ENCODE measurements around the gene ADPRHL1.
"Not testable (repeated sequence)": the region's sequence is repeated elsewhere in the genome, so short reads cannot be mapped to it uniquely, and the experiment has no call there.

ADPRHL1 gene

GRCh38 chr13:113455384-113455783 lies 2.1 kb upstream of the ADPRHL1 start:
- no peak for DNase-seq (ENCODE audit: low spot score)

DNA sequence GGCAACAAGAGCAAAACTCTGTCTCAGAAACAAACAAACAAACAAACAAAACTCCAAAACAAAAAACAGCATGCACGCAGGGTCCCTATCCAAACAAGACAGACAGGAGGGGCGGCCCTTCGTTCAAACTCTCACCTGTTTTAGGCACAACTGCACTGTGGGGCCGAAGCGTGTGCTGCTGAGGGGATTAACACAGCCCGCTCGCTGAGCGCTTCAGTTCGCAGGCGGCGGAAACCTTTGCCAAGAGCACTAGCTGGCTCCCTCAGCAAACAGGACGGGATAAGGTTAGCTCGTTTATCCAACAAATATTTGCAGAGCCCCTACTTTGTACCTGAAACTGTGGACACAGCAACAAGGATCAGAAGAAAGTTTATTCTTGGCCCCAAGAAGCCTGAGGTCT lies 1.6 kb upstream of the ADPRHL1 start:
- DNase-seq (ENCODE audit: low spot score), result no peak

DNA sequence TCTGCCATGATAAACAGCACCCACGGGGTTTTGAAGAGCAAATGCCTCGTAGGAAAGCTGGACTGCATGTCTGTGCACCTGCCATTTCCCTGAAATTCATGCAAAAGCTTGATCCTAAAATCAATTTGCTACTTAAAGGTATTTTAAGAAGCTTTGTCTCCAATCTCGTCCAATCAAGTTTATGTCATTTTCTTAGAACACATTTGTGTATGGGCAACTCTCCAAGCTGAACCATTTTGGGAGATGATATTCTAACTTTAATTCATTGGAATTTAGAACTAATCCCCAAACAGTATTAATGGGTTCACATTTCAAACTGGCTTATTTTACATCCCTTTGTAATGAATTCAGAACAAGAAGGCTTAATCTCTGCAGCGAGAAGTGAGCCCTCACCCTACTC lies 822 bp downstream of the ADPRHL1 start:
- DNase-seq (ENCODE audit: low spot score), result no peak

GRCh38 chr13:113451951-113452421 lies 1.3 kb downstream of the ADPRHL1 start:
- DNase-seq (ENCODE audit: low spot score), result no peak

DNA sequence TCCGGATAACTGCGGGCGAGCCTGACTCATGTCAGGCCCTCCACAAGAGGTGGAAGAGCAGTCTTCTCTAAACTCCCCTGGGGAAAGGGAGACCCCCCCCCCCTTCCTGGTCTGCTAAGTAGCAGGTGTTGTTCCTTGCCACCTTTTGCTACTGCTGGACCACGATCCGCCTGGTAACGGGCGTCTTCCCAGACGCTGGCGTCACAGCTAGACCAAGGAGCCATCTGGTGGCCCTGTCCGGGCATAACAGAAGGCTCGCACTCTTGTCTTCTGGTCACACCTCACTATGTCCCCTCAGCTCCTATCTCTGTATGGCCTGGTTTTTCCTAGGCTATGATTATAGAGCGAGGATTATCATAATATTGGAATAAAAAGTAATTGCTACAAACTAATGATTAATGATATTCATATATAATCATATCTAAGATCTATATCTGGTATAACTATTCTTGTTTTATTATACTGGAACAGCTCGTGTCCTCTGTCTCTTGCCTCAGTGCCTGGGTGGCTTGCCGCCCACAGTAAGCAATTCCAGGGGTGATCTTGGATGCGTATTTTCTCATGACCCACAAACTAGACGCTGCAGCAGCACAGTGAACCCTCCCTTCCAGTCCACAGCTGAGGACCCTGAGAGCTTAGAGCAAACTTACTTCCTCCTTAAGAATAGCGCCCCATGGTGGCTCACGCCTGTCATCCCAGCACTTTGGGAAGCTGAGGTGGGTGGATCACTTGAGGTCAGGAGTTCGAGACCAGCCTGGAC lies 2.2 kb downstream of the ADPRHL1 start:
- DNase-seq (ENCODE audit: low spot score), result not testable (repeated sequence)

- not testable (repeated sequence) for DNase-seq (ENCODE audit: low spot score)
Observed at GRCh38 chr13:113450348-113450744, 2.9 kb downstream of the ADPRHL1 start.

- no peak for DNase-seq (ENCODE audit: low spot score)
Observed at GRCh38 chr13:113449693-113450347, 3.5 kb downstream of the ADPRHL1 start.

DNA sequence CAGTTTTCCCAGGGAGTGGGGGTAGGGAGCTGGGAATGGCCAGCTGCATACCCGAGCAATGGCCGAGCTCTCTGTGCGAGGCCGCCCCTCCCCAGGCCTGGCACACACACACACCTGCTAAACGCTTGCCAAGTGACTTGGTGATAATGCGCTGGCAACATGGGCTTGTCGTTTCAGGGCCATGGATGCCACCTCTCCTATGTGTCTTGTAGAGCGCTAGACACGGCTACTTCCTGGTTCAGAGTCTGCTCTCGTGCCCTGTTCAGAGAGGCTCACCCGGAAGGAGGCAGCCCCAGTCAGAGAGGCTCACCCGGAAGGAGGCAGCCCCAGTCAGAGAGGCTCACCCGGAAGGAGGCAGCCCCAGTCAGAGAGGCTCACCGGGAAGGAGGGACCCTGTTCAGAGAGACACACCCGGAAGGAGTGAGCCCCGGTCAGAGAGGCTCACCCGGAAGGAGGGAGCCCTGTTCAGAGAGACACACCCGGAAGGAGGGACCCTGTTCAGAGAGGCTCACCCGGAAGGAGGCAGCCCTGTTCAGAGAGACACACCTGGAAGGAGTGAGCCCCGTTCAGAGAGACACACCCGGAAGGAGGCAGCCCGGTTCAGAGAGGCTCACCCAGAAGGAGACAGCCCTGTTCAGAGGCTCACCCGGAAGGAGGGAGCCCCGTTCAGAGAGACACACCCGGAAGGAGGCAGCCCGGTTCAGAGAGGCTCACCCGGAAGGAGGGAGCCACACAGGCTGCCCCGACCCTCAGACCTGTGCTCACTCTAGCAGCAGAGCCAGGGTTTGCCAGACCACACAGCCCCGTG lies 4.2 kb downstream of the ADPRHL1 start:
- no peak for DNase-seq (ENCODE audit: low spot score)

DNA sequence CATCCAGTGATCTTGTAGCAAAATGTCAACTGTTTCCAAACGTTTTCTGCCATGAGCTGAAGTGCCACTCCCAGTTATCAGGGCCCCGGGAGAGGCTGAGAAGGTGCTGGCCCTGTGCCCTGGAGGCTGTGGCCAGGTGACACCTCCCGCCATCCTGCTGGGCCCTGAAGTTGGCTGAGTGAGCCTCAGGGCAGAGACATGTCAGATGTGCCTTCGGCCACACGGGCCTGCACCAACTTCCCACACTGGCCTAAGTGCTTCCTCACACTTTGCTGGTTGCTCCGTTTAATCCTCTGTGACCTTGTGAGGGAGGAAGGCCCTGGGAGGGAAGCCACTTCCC lies 4.8 kb downstream of the ADPRHL1 start:
- DNase-seq (ENCODE audit: low spot score), result no peak

- DNase-seq (ENCODE audit: low spot score), result no peak
Observed at GRCh38 chr13:113447596-113447995, 5.7 kb downstream of the ADPRHL1 start.

- no peak for DNase-seq (ENCODE audit: low spot score)
Observed at GRCh38 chr13:113446488-113446854, 6.8 kb downstream of the ADPRHL1 start.

GRCh38 chr13:113445791-113446487 lies 7.3 kb downstream of the ADPRHL1 start:
- no peak for DNase-seq (ENCODE audit: low spot score)

DNA sequence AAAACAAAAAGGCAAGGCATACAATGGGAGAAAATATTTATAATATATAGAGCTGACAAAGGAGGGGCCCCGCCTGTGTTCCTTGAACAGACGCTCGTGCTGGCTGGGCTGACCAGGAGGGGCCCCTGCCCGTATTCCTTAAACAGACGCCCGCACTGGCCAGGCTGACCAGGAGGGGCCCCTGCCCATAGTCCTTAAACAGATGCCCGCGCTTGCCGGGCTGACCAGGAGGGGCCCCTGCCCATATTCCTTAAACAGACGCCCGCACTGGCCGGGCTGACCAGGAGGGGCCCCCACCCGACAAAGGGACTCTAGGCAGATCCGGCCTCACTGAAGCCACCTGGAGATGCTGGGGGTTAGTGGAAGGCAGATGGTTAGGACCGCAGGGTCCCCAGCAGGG lies 9.3 kb downstream of the ADPRHL1 start:
- no peak for DNase-seq (ENCODE audit: low spot score)

- no peak for DNase-seq (ENCODE audit: low spot score)
Observed at GRCh38 chr13:113442985-113443362, 10.3 kb downstream of the ADPRHL1 start.

- DNase-seq (ENCODE audit: low spot score), result no peak
Observed at GRCh38 chr13:113442354-113442984, 10.8 kb downstream of the ADPRHL1 start.

DNA sequence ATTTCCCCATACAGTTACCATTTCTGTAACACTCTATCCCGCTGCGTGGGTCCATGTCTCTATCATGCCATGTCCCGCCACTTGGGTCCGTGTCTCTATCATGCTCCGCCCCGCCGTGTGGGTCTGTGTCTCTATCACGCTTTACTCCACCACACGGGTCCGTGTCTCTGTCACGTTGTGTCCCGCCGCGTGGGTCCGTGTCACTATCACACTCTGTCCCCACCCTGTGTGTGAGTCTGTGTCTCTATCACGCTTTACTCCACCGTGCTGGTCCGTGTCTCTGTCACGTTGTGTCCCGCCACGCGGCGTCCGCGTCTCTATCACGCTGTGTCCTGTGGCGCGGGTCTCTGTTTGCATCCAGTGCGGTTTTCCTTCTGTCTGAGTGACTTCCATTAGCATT lies 11.6 kb downstream of the ADPRHL1 start:
- DNase-seq (ENCODE audit: low spot score), result no peak

- no peak for DNase-seq (ENCODE audit: low spot score)
Observed at GRCh38 chr13:113437408-113438010, 15.8 kb downstream of the ADPRHL1 start.

- not testable (repeated sequence) for DNase-seq (ENCODE audit: low spot score)
Observed at GRCh38 chr13:113436866-113437265, 16.4 kb downstream of the ADPRHL1 start.

DNA sequence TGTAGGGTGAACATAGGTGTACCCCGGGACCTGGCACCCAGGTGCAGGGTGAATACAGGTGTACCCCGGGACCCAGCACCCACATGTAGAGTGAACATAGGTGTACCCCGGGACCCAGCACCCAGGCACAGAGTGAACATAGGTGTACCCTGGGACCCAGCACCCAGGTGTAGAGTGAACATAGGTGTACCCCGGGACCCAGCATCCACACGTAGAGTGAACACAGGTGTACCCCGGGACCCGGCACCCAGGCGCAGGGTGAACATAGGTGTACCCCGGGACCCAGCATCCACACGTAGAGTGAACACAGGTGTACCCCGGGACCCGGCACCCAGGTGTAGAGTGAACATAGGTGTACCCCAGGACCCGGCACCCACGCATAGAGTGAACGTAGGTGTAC lies 17.4 kb downstream of the ADPRHL1 start:
- not testable (repeated sequence) for DNase-seq (ENCODE audit: low spot score)

DNA sequence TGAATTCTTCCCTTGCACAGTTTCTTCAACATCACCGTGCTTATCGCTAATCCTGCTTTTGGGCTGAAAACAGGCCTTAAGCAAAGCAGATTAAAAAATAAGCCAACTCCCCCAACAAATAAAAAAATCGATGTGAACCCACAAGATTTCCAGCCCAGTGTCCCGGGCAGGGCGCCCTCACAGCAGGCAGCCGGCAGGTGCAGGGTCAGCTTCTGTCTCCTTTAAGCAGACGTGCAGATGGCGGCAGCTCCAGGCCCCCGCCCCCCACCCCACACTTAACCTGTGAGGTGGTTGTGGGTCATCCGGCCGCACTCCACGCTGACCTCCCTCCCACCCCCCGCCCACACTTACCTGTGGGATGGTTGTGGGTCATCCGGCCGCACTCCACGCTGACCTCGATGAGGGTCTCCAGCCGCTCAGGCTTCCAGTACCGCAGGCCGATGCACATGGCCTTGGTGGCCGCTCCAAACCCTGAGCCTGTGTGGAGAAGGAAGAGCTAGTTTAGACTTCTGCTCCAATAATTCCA lies 19.8 kb downstream of the ADPRHL1 start:
- no peak for DNase-seq (ENCODE audit: low spot score)
